ENCODE results near the gene RNF212. TPM values are rescaled to one million over a fixed set of nuclear protein-coding genes. Genes with fewer than 3 reads are reported as not detected.

The RNF212 gene
- total RNA-seq, 1 donor from 2014 or later, result 7.9 TPM

GRCh38 chr4:1111259-1111809 lies 2.0 kb downstream of the RNF212 start:
- Histone ChIP-seq H3K27ac (no peak overlapping the region), H3K36me3 (no peaks in the 10 kb centered on the region), H3K9me3 (no peaks in the 10 kb centered on the region), H3K27me3 (no peaks in the 10 kb centered on the region), H3K4me1 (peaks cover 12% of the 10 kb centered on the region), H3K4me3 (no peak overlapping the region)
- TF ChIP-seq POLR2AphosphoS5 (IDR thresholded peaks at IDR 0.05; ENCODE audit: insufficient read depth in 1 of 2, low read depth in 1 of 2), result no peak
- TF ChIP-seq CTCF (IDR thresholded peaks at IDR 0.05), result no peak
- TF ChIP-seq POLR2A (IDR thresholded peaks at IDR 0.05), result no peak
- DNase-seq (ENCODE audit: extremely low spot score in 2 of 2), result peak; percentile 55 to 64
- intact Hi-C loops (cut with DNase I), result no loop called here

DNA sequence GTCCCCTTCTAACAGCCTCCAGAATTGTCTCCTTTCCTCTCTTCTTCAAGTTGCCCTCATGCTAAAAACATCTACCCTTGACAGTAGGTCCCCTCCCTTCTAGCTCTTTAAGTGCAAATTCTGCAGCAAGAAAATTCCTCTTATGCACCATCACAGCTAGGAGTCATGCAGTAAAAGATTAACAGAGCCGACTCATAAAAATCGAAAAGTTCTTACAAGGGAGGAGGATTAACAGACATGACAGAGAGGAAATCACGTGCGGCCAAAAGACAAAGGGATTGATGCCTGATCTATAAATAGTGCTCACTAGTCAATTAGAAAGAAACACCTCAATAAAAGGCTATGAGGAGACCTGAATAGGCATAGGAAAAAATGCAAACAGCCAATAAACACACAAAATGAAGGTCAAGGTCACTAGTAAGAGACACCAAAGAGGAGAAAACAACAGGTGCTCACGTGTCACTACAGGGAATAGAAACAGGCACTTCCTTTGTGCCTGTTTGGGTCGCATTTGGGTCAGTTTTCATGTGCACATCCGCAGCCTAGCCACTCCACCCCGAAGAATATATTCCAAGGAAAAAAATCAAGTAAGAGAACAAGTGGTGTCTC lies 3.4 kb downstream of the RNF212 start:
- Histone ChIP-seq H3K4me3 (no peak overlapping the region), H3K27ac (no peak overlapping the region), H3K4me1 (peaks cover 12% of the 10 kb centered on the region), H3K36me3 (no peaks in the 10 kb centered on the region), H3K9me3 (no peaks in the 10 kb centered on the region), H3K27me3 (no peaks in the 10 kb centered on the region)
- TF ChIP-seq POLR2A (IDR thresholded peaks at IDR 0.05) (no peak), CTCF (IDR thresholded peaks at IDR 0.05) (no peak), POLR2AphosphoS5 (IDR thresholded peaks at IDR 0.05; ENCODE audit: insufficient read depth in 1 of 2, low read depth in 1 of 2) (no peak)
- intact Hi-C loops (cut with DNase I), result no loop called here
- DNase-seq (ENCODE audit: extremely low spot score in 2 of 2), result peak in 1 of 2 donors; percentile 16

- DNase-seq (ENCODE audit: extremely low spot score in 2 of 2), result peak in 1 of 2 donors; percentile 37
- Histone ChIP-seq H3K4me3 (no peak overlapping the region), H3K36me3 (no peaks in the 10 kb centered on the region), H3K27ac (no peak overlapping the region), H3K27me3 (no peaks in the 10 kb centered on the region), H3K4me1 (peaks cover 12% of the 10 kb centered on the region), H3K9me3 (no peaks in the 10 kb centered on the region)
- TF ChIP-seq POLR2A (IDR thresholded peaks at IDR 0.05), result no peak
- TF ChIP-seq POLR2AphosphoS5 (IDR thresholded peaks at IDR 0.05; ENCODE audit: insufficient read depth in 1 of 2, low read depth in 1 of 2), result no peak
- TF ChIP-seq CTCF (IDR thresholded peaks at IDR 0.05), result no peak
- intact Hi-C loops (cut with DNase I), result no loop called here
Measured at GRCh38 chr4:1109333-1109732, 4.0 kb downstream of the RNF212 start.

DNA sequence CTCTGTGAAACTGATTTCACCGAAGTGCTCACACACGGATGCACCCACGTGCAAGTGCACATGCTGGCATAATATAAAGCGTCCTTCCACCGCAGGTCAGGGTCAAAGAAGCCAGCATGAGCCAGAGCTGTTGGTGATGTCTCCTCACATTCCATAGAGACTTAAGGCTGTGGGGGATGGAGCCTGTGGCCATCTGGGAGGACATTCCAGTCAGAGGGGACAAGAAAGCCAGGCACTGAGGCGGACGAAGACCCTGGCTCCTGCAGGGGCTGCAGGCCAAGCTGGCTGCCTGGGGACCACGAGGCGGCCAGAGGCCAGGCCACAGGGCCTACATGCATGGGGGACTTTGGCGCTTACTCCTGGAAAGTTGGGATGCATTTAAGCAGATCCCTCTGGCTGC lies 7.7 kb downstream of the RNF212 start:
- Histone ChIP-seq H3K9me3 (no peaks in the 10 kb centered on the region), H3K27ac (no peak overlapping the region), H3K27me3 (no peaks in the 10 kb centered on the region), H3K4me3 (no peak overlapping the region), H3K4me1 (no peaks in the 10 kb centered on the region), H3K36me3 (no peaks in the 10 kb centered on the region)
- intact Hi-C loops (cut with DNase I), result no loop called here
- DNase-seq (ENCODE audit: extremely low spot score in 2 of 2), result no peak
- TF ChIP-seq POLR2A (IDR thresholded peaks at IDR 0.05) (no peak), CTCF (IDR thresholded peaks at IDR 0.05) (no peak), POLR2AphosphoS5 (IDR thresholded peaks at IDR 0.05; ENCODE audit: insufficient read depth in 1 of 2, low read depth in 1 of 2) (no peak)

GRCh38 chr4:1105067-1105466 lies 8.3 kb downstream of the RNF212 start:
- Histone ChIP-seq H3K4me1 (no peaks in the 10 kb centered on the region), H3K27ac (no peak overlapping the region), H3K27me3 (no peaks in the 10 kb centered on the region), H3K9me3 (no peaks in the 10 kb centered on the region), H3K36me3 (no peaks in the 10 kb centered on the region), H3K4me3 (no peak overlapping the region)
- TF ChIP-seq POLR2A (IDR thresholded peaks at IDR 0.05) (no peak), POLR2AphosphoS5 (IDR thresholded peaks at IDR 0.05; ENCODE audit: insufficient read depth in 1 of 2, low read depth in 1 of 2) (no peak), CTCF (IDR thresholded peaks at IDR 0.05) (no peak)
- intact Hi-C loops (cut with DNase I), result no loop called here
- DNase-seq (ENCODE audit: extremely low spot score in 2 of 2), result no peak
